H9 (cell line): ENCODE data around the gene THOC2. TPM values are rescaled to one million over a fixed set of nuclear protein-coding genes. Genes with fewer than 3 reads are reported as not detected.

Experiments used
- DNase-seq: peaks from one replicate; pipeline ENCODE4 v3.0.0-alpha.2; 2017
- H2AFZ ChIP-seq: one replicate; pipeline ENCODE4 v1.6.1; 2013; ENCODE audit warnings: mild to moderate bottlenecking, low read length, control low read depth, moderate library complexity
- H2AK5ac ChIP-seq: 2 replicates; pipeline ENCODE4 v1.6.1; 2013; ENCODE audit warnings: low read length, control low read depth, mixed read lengths; ENCODE audit not compliant: insufficient read length
- H2BK120ac ChIP-seq: one replicate; pipeline ENCODE4 v1.6.1; 2013; ENCODE audit warnings: low read depth, mild to moderate bottlenecking, low read length, control low read depth, inconsistent platforms; ENCODE audit not compliant: poor library complexity, severe bottlenecking
- H2BK12ac ChIP-seq: 2 replicates; pipeline ENCODE4 v1.6.1; 2013; ENCODE audit warnings: low read length, control low read depth, mixed read lengths, low read depth; ENCODE audit not compliant: insufficient read length
- H2BK15ac ChIP-seq: 2 replicates; pipeline ENCODE4 v1.6.1; 2013; ENCODE audit warnings: low read depth, low read length, control low read depth
- H2BK20ac ChIP-seq: one replicate; pipeline ENCODE4 v1.6.1; 2013; ENCODE audit warnings: low read depth, mild to moderate bottlenecking, low read length, control low read depth, inconsistent platforms; ENCODE audit not compliant: poor library complexity, severe bottlenecking
- H2BK5ac ChIP-seq: 2 replicates; pipeline ENCODE4 v1.6.1; 2013; ENCODE audit warnings: low read length, control low read depth, mixed read lengths; ENCODE audit not compliant: insufficient read length
- H3K14ac ChIP-seq: 2 replicates; pipeline ENCODE4 v1.6.1; 2013; ENCODE audit warnings: low read length, control low read depth; ENCODE audit not compliant: insufficient read depth
- H3K18ac ChIP-seq: 2 replicates; pipeline ENCODE4 v1.6.1; 2013; ENCODE audit warnings: low read depth, mild to moderate bottlenecking, mixed read lengths, low read length, control low read depth; ENCODE audit not compliant: insufficient read length
- H3K23ac ChIP-seq: 2 replicates; pipeline ENCODE4 v1.6.1; 2013; ENCODE audit warnings: low read length, control low read depth, mixed read lengths, low read depth; ENCODE audit not compliant: insufficient read length
- H3K23me2 ChIP-seq: 2 replicates; pipeline ENCODE4 v1.6.1; 2013; ENCODE audit warnings: low read depth, mild to moderate bottlenecking, mixed read lengths, low read length, control low read depth; ENCODE audit not compliant: insufficient read length, poor library complexity, severe bottlenecking
- H3K27ac ChIP-seq: 2 replicates; pipeline ENCODE4 v1.5.1; 2013; ENCODE audit warnings: low read length, control low read depth, mixed read lengths, low read depth; ENCODE audit not compliant: insufficient read length
- H3K27me3 ChIP-seq: 2 replicates; pipeline ENCODE4 v1.6.1; 2013; ENCODE audit warnings: low read length, control low read depth, inconsistent platforms; ENCODE audit not compliant: insufficient read depth
- H3K4ac ChIP-seq: 2 replicates; pipeline ENCODE4 v1.6.1; 2013; ENCODE audit warnings: low read depth, mild to moderate bottlenecking, control low read depth, inconsistent platforms, low read length, moderate library complexity
- H3K4me1 ChIP-seq: 2 replicates; pipeline ENCODE4 v1.6.1; 2013; ENCODE audit warnings: low read length, control low read depth, inconsistent platforms; ENCODE audit not compliant: insufficient read depth
- H3K4me2 ChIP-seq: 2 replicates; pipeline ENCODE4 v1.6.1; 2013; ENCODE audit warnings: low read length, control low read depth, mixed read lengths; ENCODE audit not compliant: insufficient read length, insufficient read depth
- H3K56ac ChIP-seq: 2 replicates; pipeline ENCODE4 v1.6.1; 2013; ENCODE audit warnings: low read depth, mild to moderate bottlenecking, mixed read lengths, low read length, control low read depth; ENCODE audit not compliant: insufficient read length
- H3K79me1 ChIP-seq: 2 replicates; pipeline ENCODE4 v1.6.1; 2013; ENCODE audit warnings: low read depth, mild to moderate bottlenecking, moderate library complexity, low read length, control low read depth, inconsistent platforms; ENCODE audit not compliant: insufficient read depth, poor library complexity, severe bottlenecking
- H3K79me2 ChIP-seq: 2 replicates; pipeline ENCODE4 v1.6.1; 2013; ENCODE audit warnings: low read length, control low read depth, inconsistent platforms; ENCODE audit not compliant: insufficient read depth
- H3K9ac ChIP-seq: 2 replicates; pipeline ENCODE4 v1.6.1; 2013; ENCODE audit warnings: low read length, control low read depth, mixed read lengths; ENCODE audit not compliant: insufficient read length; ENCODE audit errors: extremely low read depth
- H3K9me3 ChIP-seq: one replicate; pipeline ENCODE4 v1.6.1; 2013; ENCODE audit warnings: low read depth, low read length, inconsistent platforms; ENCODE audit not compliant: control insufficient read depth
- H3T11ph ChIP-seq: one replicate; pipeline ENCODE4 v1.6.1; 2013; ENCODE audit warnings: mild to moderate bottlenecking, low read length, control low read depth, inconsistent platforms
- H4K20me1 ChIP-seq: one replicate; pipeline ENCODE4 v1.6.1; 2013; ENCODE audit not compliant: control insufficient read depth, insufficient read length, insufficient read depth
- H4K5ac ChIP-seq: 2 replicates; pipeline ENCODE4 v1.6.1; 2013; ENCODE audit warnings: low read depth, mild to moderate bottlenecking, mixed read lengths, low read length, control low read depth; ENCODE audit not compliant: insufficient read length
- H4K8ac ChIP-seq: replicated peaks from 2 replicates; pipeline ENCODE4 v1.6.1; 2013; ENCODE audit warnings: low read length, control low read depth, mixed read lengths, low read depth; ENCODE audit not compliant: insufficient read length
- H4K91ac ChIP-seq: 2 replicates; pipeline ENCODE4 v1.6.1; 2013; ENCODE audit warnings: low read depth, mild to moderate bottlenecking, moderate library complexity, mixed read lengths, low read length, control low read depth; ENCODE audit not compliant: insufficient read length
- H3K27ac Mint-ChIP-seq, 3 experiments: 2 replicates in 2 of 3; 3 replicates in 1 of 3; pipeline ENCODE4 v1.8.0; 2020 to 2021; ENCODE audit warnings: mixed read lengths in 3 of 3, mild to moderate bottlenecking in 1 of 3, moderate library complexity in 1 of 3
- H3K27me3 Mint-ChIP-seq: 2 replicates; pipeline ENCODE4 v1.8.0; 2021; ENCODE audit warnings: low read depth, mild to moderate bottlenecking, moderate library complexity, mixed read lengths
- H3K36me3 Mint-ChIP-seq, 3 experiments: 2 replicates in 2 of 3; 3 replicates in 1 of 3; pipeline ENCODE4 v1.8.0; 2020 to 2021; ENCODE audit warnings: low read depth in 3 of 3, mixed read lengths in 3 of 3; ENCODE audit not compliant: insufficient read depth in 1 of 3
- H3K4me1 Mint-ChIP-seq, 2 experiments: 2 replicates each; pipeline ENCODE4 v1.8.0; 2020; ENCODE audit warnings: mixed read lengths in 2 of 2
- H3K4me3 Mint-ChIP-seq, 2 experiments: 2 replicates in 1 of 2; 3 replicates in 1 of 2; pipeline ENCODE4 v1.8.0; 2020 to 2021; ENCODE audit warnings: mild to moderate bottlenecking in 2 of 2, mixed read lengths in 2 of 2, moderate library complexity in 1 of 2
- H3K9me3 Mint-ChIP-seq, 2 experiments: 2 replicates in 1 of 2; 3 replicates in 1 of 2; pipeline ENCODE4 v1.8.0; 2020; ENCODE audit warnings: mild to moderate bottlenecking in 2 of 2, mixed read lengths in 2 of 2, moderate library complexity in 1 of 2
- WGBS: extraction: QIAGEN DNeasy Blood & Tissue Kit; methylation state at CpG from one replicate; pipeline ENCODE4 v1.1.7; 2013; ENCODE audit warnings: missing lambda C conversion rate, low lambda C conversion rate, mixed read lengths; ENCODE audit not compliant: insufficient read length; ENCODE audit errors: extremely low coverage; 5-methylcytosine and 5-hydroxymethylcytosine counted together
- total RNA-seq: library from RNA; stranded (reverse); gene quantifications from 2 replicates; pipeline ENCODE4 v1.2.1, GENCODE V29; 2021
- TF ChIP-seq, protein P1 (sequence below): fragments of 200-600 bp; sonication (generic); conservative IDR thresholded peaks from 3 replicates; pipeline ENCODE4 v1.8.0; 2021; ENCODE audit warnings: antibody characterized with exemption, mild to moderate bottlenecking

Gene THOC2
- total RNA-seq, 1 experiment from 2014 or later, result 72.1 TPM

DNA sequence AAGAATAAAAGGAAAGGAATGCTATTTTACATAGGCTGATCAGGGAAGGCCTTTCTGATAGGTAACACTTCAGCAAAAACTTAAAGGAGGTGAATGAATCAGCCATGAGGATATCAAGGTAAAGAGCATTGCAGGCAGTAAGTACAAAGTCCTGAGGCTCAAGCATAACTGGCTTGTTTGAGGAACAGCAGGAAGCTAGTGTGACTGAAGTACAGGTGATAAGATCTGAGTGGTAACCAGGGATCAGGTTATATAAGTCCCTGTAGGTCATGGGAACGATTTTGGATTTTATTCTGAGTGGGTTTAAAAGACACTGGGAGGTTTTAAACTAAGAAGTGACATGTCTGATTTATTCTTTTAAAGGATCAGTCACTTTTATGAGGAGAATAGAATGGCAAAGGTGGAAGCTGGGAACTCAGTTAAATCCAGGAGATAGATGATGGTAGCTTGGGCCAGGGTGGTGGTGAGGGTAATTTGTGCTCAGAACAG, 47.1 kb upstream of the THOC2 start:
- Mint-ChIP-seq H3K9me3 (peaks cover 9 to 42% of the 10 kb centered on the region in 2 experiments), H3K36me3 (peaks cover 0 to 6% (median 3%) of the 10 kb centered on the region in 3 experiments; a peak in 3 of 7 replicates), H3K27me3 (0 out of 2 replicates have a peak, but pooled peaks cover 1% of the 10 kb centered on the region), H3K4me3 (no peak overlapping the region), H3K27ac (no peak overlapping the region; a peak in 1 of 7 replicates), H3K4me1 (peaks cover 5 to 11% of the 10 kb centered on the region in 2 experiments)
- Histone ChIP-seq H2BK120ac (no peak overlapping the region), H2BK15ac (no peak overlapping the region), H3K27ac (no peak overlapping the region), H2AFZ (no peak overlapping the region), H4K20me1 (no peaks in the 10 kb centered on the region), H3K4ac (no peak overlapping the region), H3K4me2 (no peak overlapping the region), H3K79me2 (no peaks in the 10 kb centered on the region), H2BK12ac (no peak overlapping the region), H2BK5ac (no peak overlapping the region), H3K27me3 (no peaks in the 10 kb centered on the region), H3K14ac (no peak overlapping the region), H3K56ac (no peak overlapping the region), H4K5ac (no peak overlapping the region), H3K79me1 (no peaks in the 10 kb centered on the region), H4K8ac (no peak overlapping the region), H3K9ac (no peak overlapping the region), H4K91ac (no peak overlapping the region), H3K9me3 (peaks cover 10% of the 10 kb centered on the region), H2BK20ac (no peak overlapping the region), H3K23ac (no peak overlapping the region), H3K18ac (no peak overlapping the region), H3T11ph (no peak overlapping the region), H3K4me1 (no peaks in the 10 kb centered on the region), H2AK5ac (no peak overlapping the region), H3K23me2 (no peaks in the 10 kb centered on the region)
- TF ChIP-seq, protein P1, sequence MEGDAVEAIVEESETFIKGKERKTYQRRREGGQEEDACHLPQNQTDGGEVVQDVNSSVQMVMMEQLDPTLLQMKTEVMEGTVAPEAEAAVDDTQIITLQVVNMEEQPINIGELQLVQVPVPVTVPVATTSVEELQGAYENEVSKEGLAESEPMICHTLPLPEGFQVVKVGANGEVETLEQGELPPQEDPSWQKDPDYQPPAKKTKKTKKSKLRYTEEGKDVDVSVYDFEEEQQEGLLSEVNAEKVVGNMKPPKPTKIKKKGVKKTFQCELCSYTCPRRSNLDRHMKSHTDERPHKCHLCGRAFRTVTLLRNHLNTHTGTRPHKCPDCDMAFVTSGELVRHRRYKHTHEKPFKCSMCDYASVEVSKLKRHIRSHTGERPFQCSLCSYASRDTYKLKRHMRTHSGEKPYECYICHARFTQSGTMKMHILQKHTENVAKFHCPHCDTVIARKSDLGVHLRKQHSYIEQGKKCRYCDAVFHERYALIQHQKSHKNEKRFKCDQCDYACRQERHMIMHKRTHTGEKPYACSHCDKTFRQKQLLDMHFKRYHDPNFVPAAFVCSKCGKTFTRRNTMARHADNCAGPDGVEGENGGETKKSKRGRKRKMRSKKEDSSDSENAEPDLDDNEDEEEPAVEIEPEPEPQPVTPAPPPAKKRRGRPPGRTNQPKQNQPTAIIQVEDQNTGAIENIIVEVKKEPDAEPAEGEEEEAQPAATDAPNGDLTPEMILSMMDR, result no peak
- DNase-seq, result no peak
- WGBS, result no CpG with 5 or more reads among the region's 1 CpG
